Bronchial epithelial cell (primary cell): Measurements from ENCODE around the gene UPK1A. TPM values are rescaled to one million over a fixed set of nuclear protein-coding genes. Genes with fewer than 3 reads are reported as not detected.

Experiments used
- DNase-seq: peaks from one replicate; pipeline ENCODE4 v3.0.0-alpha.2; 2010; ENCODE audit warnings: low read depth
- FAIRE-seq: peaks from 2 replicates; lab custom pipeline; 2011; peaks lifted over from hg19 to GRCh38; lab: Jason Lieb, UNC
- H3K27me3 ChIP-seq: 2 replicates; pipeline ENCODE4 v1.5.1; 2011; ENCODE audit warnings: low read length; ENCODE audit not compliant: control insufficient read depth, insufficient read depth
- H3K36me3 ChIP-seq: 2 replicates; pipeline ENCODE4 v1.5.1; 2011; ENCODE audit warnings: low read length; ENCODE audit not compliant: control insufficient read depth, insufficient read depth
- H3K4me3 ChIP-seq: 2 replicates; pipeline ENCODE4 v1.5.1; 2011; ENCODE audit warnings: mild to moderate bottlenecking, low read depth, low read length, control low read depth
- CTCF ChIP-seq: IDR thresholded peaks from 2 replicates; pipeline ENCODE4 v1.5.1; 2011; ENCODE audit warnings: mild to moderate bottlenecking, moderate library complexity, low read length, control low read depth, inconsistent platforms; ENCODE audit not compliant: insufficient read depth, severe bottlenecking
- total RNA-seq: library from RNA; depleted of rRNA; stranded (reverse); fragments of >200 nt; gene quantifications from 2 replicates; pipeline ENCODE4 v1.2.1, GENCODE V29; 2014

Gene UPK1A
- total RNA-seq, 1 donor from 2014 or later = not detected

GRCh38 chr19:35633727-35634440 lies 32.4 kb upstream of the UPK1A start:
- DNase-seq (no peak), FAIRE-seq (no peak)
- no peak for TF ChIP-seq CTCF
- Histone ChIP-seq H3K36me3 (peaks cover 30% of the 10 kb centered on the region), H3K4me3 (no peak overlapping the region), H3K27me3 (no peaks in the 10 kb centered on the region)

- TF ChIP-seq CTCF = no peak
- Histone ChIP-seq H3K4me3 (no peak overlapping the region), H3K27me3 (no peaks in the 10 kb centered on the region), H3K36me3 (peaks cover 21% of the 10 kb centered on the region)
- no peak for FAIRE-seq
- DNase-seq = no peak
Observed at GRCh38 chr19:35636651-35637050, 29.7 kb upstream of the UPK1A start.

- Histone ChIP-seq H3K36me3 (peaks cover 19% of the 10 kb centered on the region), H3K27me3 (no peaks in the 10 kb centered on the region), H3K4me3 (no peak overlapping the region)
- TF ChIP-seq CTCF = no peak
- DNase-seq (no peak), FAIRE-seq (no peak)
Observed at GRCh38 chr19:35637165-35637564, 29.2 kb upstream of the UPK1A start.

GRCh38 chr19:35639321-35639639 lies 27.0 kb upstream of the UPK1A start:
- no peak overlapping the region for H3K4me3 ChIP-seq
- no peak for FAIRE-seq
- no peaks in the 10 kb centered on the region for H3K27me3 ChIP-seq
- no peak for DNase-seq
- peaks cover 9% of the 10 kb centered on the region for H3K36me3 ChIP-seq
- no peak for TF ChIP-seq CTCF

- DNase-seq (no peak), FAIRE-seq (no peak)
- H3K27me3 ChIP-seq = no peaks in the 10 kb centered on the region
- TF ChIP-seq CTCF = no peak
- peaks cover 8% of the 10 kb centered on the region for H3K36me3 ChIP-seq
- no peak overlapping the region for H3K4me3 ChIP-seq
Observed at GRCh38 chr19:35639863-35640262, 26.5 kb upstream of the UPK1A start.
